IMR-90 (cell line): ENCODE measurements around the gene CYP27C1. TPM values are rescaled to one million over a fixed set of nuclear protein-coding genes. Genes with fewer than 3 reads are reported as not detected.

ENCODE experiments used
- ATAC-seq: fragments of 200-7000 bp; cut with Tn5 transposase; 2 replicates; pipeline ENCODE4 v1.9.1; 2020; ENCODE audit warnings: low read depth, mild to moderate bottlenecking, moderate library complexity
- BruUV-seq: library from RNA; stranded (reverse); fragments of 400-500 nt; replicated peaks from 2 replicates; lab custom pipeline; 2021; lab: Mats Ljungman, UMichigan
- CTCF ChIA-PET: fragments of 300-600 bp; formaldehyde crosslinking; extraction: SDS; loops from one replicate; lab custom pipeline; 2021; ENCODE audit warnings: antibody characterized with exemption; lab: Yijun Ruan, JAX
- POLR2A ChIA-PET: fragments of 300-600 bp; sonication (Branson Sonifier 250); formaldehyde crosslinking; loops from one replicate; lab custom pipeline; 2022; ENCODE audit warnings: antibody characterized with exemption; ENCODE audit not compliant: unreplicated experiment; lab: Charles Lee
- DNase-seq: peaks from one replicate; pipeline ENCODE4 v3.0.0; 2013
- H2AFZ ChIP-seq: replicated peaks from 2 replicates; pipeline ENCODE3; 2013; ENCODE audit warnings: low read length, mild to moderate bottlenecking; ENCODE audit not compliant: poor library complexity
- H2AK5ac ChIP-seq: 2 replicates; pipeline ENCODE4 v1.6.1; 2013; ENCODE audit warnings: low read depth, low read length, inconsistent platforms
- H2AK9ac ChIP-seq: replicated peaks from 2 replicates; pipeline ENCODE3; 2013; ENCODE audit warnings: mild to moderate bottlenecking, low read depth, low read length, moderate library complexity; ENCODE audit not compliant: poor library complexity
- H2BK120ac ChIP-seq: 2 replicates; pipeline ENCODE4 v1.6.1; 2013; ENCODE audit warnings: low read depth, low read length, inconsistent platforms
- H2BK15ac ChIP-seq: 3 replicates; pipeline ENCODE4 v1.6.1; 2013; ENCODE audit warnings: low read depth, low read length, inconsistent platforms
- H2BK20ac ChIP-seq: 2 replicates; pipeline ENCODE4 v1.6.1; 2013; ENCODE audit warnings: low read depth, mild to moderate bottlenecking, inconsistent platforms, low read length, moderate library complexity
- H2BK5ac ChIP-seq: 2 replicates; pipeline ENCODE4 v1.6.1; 2013; ENCODE audit warnings: mild to moderate bottlenecking, low read depth, low read length, inconsistent platforms; ENCODE audit not compliant: poor library complexity, severe bottlenecking
- H3K14ac ChIP-seq: replicated peaks from 2 replicates; pipeline ENCODE4 v1.6.1; 2013; ENCODE audit warnings: low read depth, low read length, inconsistent platforms
- H3K18ac ChIP-seq: 2 replicates; pipeline ENCODE4 v1.6.1; 2013; ENCODE audit warnings: low read depth, low read length, control low read depth
- H3K23ac ChIP-seq: 2 replicates; pipeline ENCODE4 v1.6.1; 2013; ENCODE audit warnings: low read depth, low read length, inconsistent platforms
- H3K27ac ChIP-seq: 2 replicates; pipeline ENCODE4 v1.5.1; 2013; ENCODE audit warnings: mild to moderate bottlenecking, control low read depth, low read length; ENCODE audit not compliant: insufficient read depth
- H3K27me3 ChIP-seq: 2 replicates; pipeline ENCODE4 v1.6.1; 2013; ENCODE audit warnings: low read length; ENCODE audit not compliant: control insufficient read depth, insufficient read depth
- H3K36me3 ChIP-seq: 2 replicates; pipeline ENCODE4 v1.6.1; 2013; ENCODE audit warnings: low read length, mixed read lengths; ENCODE audit not compliant: control insufficient read depth, insufficient read depth
- H3K4ac ChIP-seq: 2 replicates; pipeline ENCODE4 v1.6.1; 2013; ENCODE audit warnings: low read depth, low read length, inconsistent platforms
- H3K4me1 ChIP-seq: 2 replicates; pipeline ENCODE4 v1.6.1; 2013; ENCODE audit warnings: low read length, mixed read lengths; ENCODE audit not compliant: control insufficient read depth, insufficient read depth
- H3K4me2 ChIP-seq: 2 replicates; pipeline ENCODE4 v1.6.1; 2013; ENCODE audit warnings: low read depth, mild to moderate bottlenecking, control low read depth, low read length, moderate library complexity
- H3K4me3 ChIP-seq: 2 replicates; pipeline ENCODE4 v1.5.1; 2013; ENCODE audit warnings: low read depth, mild to moderate bottlenecking, control low read depth, low read length, moderate library complexity; ENCODE audit not compliant: insufficient read depth
- H3K56ac ChIP-seq: 2 replicates; pipeline ENCODE4 v1.6.1; 2013; ENCODE audit warnings: low read length, inconsistent platforms; ENCODE audit not compliant: insufficient read depth; ENCODE audit errors: extremely low read depth
- H3K79me1 ChIP-seq, 2 experiments: 2 replicates each; pipeline ENCODE4 v1.6.1; 2013; ENCODE audit warnings: low read length in 2 of 2, inconsistent platforms in 1 of 2, low read depth in 1 of 2
- H3K9ac ChIP-seq: 2 replicates; pipeline ENCODE4 v1.6.1; 2013; ENCODE audit warnings: low read depth, low read length, control low read depth
- H3K9me1 ChIP-seq: 2 replicates; pipeline ENCODE4 v1.6.1; 2013; ENCODE audit warnings: low read length, inconsistent platforms; ENCODE audit not compliant: insufficient read depth
- H3K9me3 ChIP-seq: 2 replicates; pipeline ENCODE4 v1.6.1; 2013; ENCODE audit warnings: low read length; ENCODE audit not compliant: control insufficient read depth, insufficient read depth
- H4K20me1 ChIP-seq: 2 replicates; pipeline ENCODE4 v1.6.1; 2013; ENCODE audit warnings: low read length, inconsistent platforms; ENCODE audit not compliant: insufficient read depth
- H4K5ac ChIP-seq: 2 replicates; pipeline ENCODE4 v1.6.1; 2013; ENCODE audit warnings: mild to moderate bottlenecking, low read depth, low read length, control low read depth
- H4K8ac ChIP-seq, 2 experiments: 2 replicates each; pipeline ENCODE4 v1.6.1; 2013; ENCODE audit warnings: low read depth in 2 of 2, low read length in 2 of 2, control low read depth in 1 of 2, inconsistent platforms in 1 of 2
- H4K91ac ChIP-seq: 2 replicates; pipeline ENCODE4 v1.6.1; 2013; ENCODE audit warnings: low read depth, low read length, inconsistent platforms; ENCODE audit not compliant: insufficient read depth
- BHLHE40 ChIP-seq: fragments of 150-350 bp; IDR thresholded peaks from 2 replicates; pipeline ENCODE4 v1.6.1; 2016; ENCODE audit warnings: mild to moderate bottlenecking, low read depth, low read length
- CEBPB ChIP-seq: IDR thresholded peaks from 2 replicates; pipeline ENCODE4 v1.6.1; 2012; ENCODE audit warnings: low read depth, low read length, improper control_type of control experiment
- CHD1 ChIP-seq: IDR thresholded peaks from 2 replicates; pipeline ENCODE4 v1.6.1; 2012; ENCODE audit warnings: low read depth, low read length, improper control_type of control experiment
- CTCF ChIP-seq: conservative IDR thresholded peaks from 2 replicates; pipeline ENCODE4 v1.5.1; 2012; ENCODE audit warnings: mild to moderate bottlenecking, low read depth, low read length, improper control_type of control experiment
- FOS ChIP-seq: fragments of 150-350 bp; IDR thresholded peaks from 2 replicates; pipeline ENCODE4 v1.6.1; 2016; ENCODE audit warnings: low read depth, low read length
- MAFK ChIP-seq: IDR thresholded peaks from 2 replicates; pipeline ENCODE4 v1.6.1; 2012; ENCODE audit warnings: low read depth, low read length, improper control_type of control experiment
- MAZ ChIP-seq: IDR thresholded peaks from 2 replicates; pipeline ENCODE4 v1.6.1; 2012; ENCODE audit warnings: low read depth, mild to moderate bottlenecking, low read length, improper control_type of control experiment, moderate library complexity, borderline replicate concordance
- NFE2L2 ChIP-seq: fragments of 150-350 bp; IDR thresholded peaks from 2 replicates; pipeline ENCODE4 v1.6.1; 2016; ENCODE audit warnings: low read depth, mild to moderate bottlenecking, low read length
- POLR2A ChIP-seq: IDR thresholded peaks from 2 replicates; pipeline ENCODE4 v1.6.1; 2012; ENCODE audit warnings: mild to moderate bottlenecking, low read depth, low read length
- RCOR1 ChIP-seq: IDR thresholded peaks from 2 replicates; pipeline ENCODE4 v1.6.1; 2012; ENCODE audit warnings: mild to moderate bottlenecking, low read length, improper control_type of control experiment; ENCODE audit not compliant: insufficient replicate concordance
- RFX5 ChIP-seq: IDR thresholded peaks from 2 replicates; pipeline ENCODE4 v1.8.0; 2012; ENCODE audit warnings: low read depth, mild to moderate bottlenecking, low read length, moderate library complexity
- SMC3 ChIP-seq: fragments of 150-350 bp; IDR thresholded peaks from 2 replicates; pipeline ENCODE4 v1.6.1; 2016; ENCODE audit warnings: low read depth, mild to moderate bottlenecking, antibody characterized with exemption, low read length, moderate library complexity
- USF2 ChIP-seq: fragments of 150-350 bp; IDR thresholded peaks from 2 replicates; pipeline ENCODE4 v1.6.1; 2017; ENCODE audit warnings: mild to moderate bottlenecking, antibody characterized with exemption, low read length, low read depth
- WGBS, 2 experiments: methylation state at CpG; one replicate each; pipeline versions ENCODE4 v1.1.5 to v1.1.7; 2013; ENCODE audit warnings: missing lambda C conversion rate in 2 of 2; ENCODE audit not compliant: insufficient read length in 1 of 2; ENCODE audit errors: extremely low coverage in 2 of 2; 5-methylcytosine and 5-hydroxymethylcytosine counted together
- dilution Hi-C: fragments of 300-500 bp; cut with HindIII; formaldehyde crosslinking; loops from one replicate; pipeline ENCODE4 v1.14.3; 2018; ENCODE audit warnings: low sequenced_read_pairs; ENCODE audit not compliant: unreplicated experiment
- in situ Hi-C: fragments of 300-500 bp; cut with MboI; formaldehyde crosslinking; loops from 3 replicates; pipeline ENCODE4 v1.14.3; 2019; ENCODE audit warnings: low sequenced_read_pairs, inconsistent platforms, mixed read lengths
- intact Hi-C: fragments of 100-400 bp; cut with micrococcal nuclease; formaldehyde crosslinking; loops from 2 replicates; pipeline ENCODE4 v1.10.0; 2022
- polyA plus RNA-seq, 3 experiments: library from polyadenylated mRNA; depleted of rRNA; stranded (reverse); fragments of >200 nt; gene quantifications; 2 replicates each; pipeline ENCODE4 v1.2.3, GENCODE V29; 2012; ENCODE audit warnings: low replicate concordance in 1 of 3
- total RNA-seq: library from RNA; depleted of rRNA; stranded (reverse); fragments of >200 nt; gene quantifications from 2 replicates; pipeline ENCODE4 v1.2.3, GENCODE V29; 2012
- TF ChIP-seq, protein P1 (sequence below): fragments of 150-350 bp; IDR thresholded peaks from 2 replicates; pipeline ENCODE4 v1.6.1; 2016; ENCODE audit warnings: low read depth, mild to moderate bottlenecking, low read length, moderate library complexity, borderline replicate concordance

Gene CYP27C1
- total and polyA plus RNA-seq, 2 of the 4 experiments (the other 2 are of a cell fraction), result not detected

DNA sequence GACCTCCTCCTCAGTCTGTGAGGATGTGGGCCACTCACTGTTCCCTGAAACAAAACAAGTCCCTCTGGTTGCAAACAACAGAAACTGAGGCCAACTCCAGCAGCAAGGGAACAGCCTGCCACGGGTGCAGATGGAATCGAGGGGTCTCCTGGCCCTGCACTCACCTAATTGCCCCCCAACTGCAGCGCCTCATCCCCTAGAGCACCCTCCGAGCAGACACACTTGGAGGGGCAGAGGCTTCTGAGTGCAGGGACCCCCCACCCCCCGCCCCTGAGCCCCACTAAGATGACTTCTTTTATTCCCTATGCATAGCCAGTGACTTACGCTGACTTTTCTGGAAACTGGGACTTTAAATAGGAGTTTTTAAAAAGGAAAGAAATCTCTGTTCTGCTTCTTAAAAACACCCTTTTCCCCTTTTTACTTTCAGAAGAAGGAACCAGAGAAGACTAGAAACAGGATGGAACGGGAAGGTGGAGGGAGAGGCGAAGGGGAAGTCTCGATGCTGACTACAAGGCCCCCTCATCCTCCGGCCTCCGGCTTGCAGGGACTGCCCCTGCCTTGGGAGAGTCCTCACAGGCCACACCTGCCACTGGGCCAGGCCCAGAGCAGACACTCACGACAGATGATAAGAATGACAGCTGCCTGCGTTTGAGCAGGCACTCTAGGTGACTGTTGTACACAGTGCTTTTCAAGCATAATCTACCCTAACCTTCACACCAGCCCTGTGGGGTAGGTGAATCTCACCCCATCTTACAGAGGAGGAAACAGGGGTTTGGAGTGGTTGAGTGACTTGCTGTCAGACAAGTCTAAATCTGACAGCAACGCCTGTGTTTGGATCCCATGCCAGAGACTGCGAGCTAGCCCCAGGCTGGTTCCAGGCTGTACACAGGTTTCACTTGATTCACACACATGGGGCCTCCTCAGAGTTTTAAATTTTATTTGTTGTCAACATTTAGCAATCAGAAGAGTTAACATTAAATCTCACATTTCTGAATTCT is 85.0 kb downstream of the CYP27C1 start:
- Histone ChIP-seq H3K4me2 (no peak overlapping the region), H3K9me3 (no peaks in the 10 kb centered on the region), H3K56ac (no peak overlapping the region), H2BK120ac (no peak overlapping the region), H3K36me3 (no peaks in the 10 kb centered on the region), H3K18ac (no peak overlapping the region), H2AK9ac (peak overlapping the region; percentile 61), H3K4me3 (no peak overlapping the region), H2BK20ac (no peak overlapping the region), H3K27ac (no peak overlapping the region), H3K27me3 (peaks cover 11% of the 10 kb centered on the region), H4K8ac (no peak overlapping the region), H3K4ac (no peak overlapping the region), H4K91ac (no peak overlapping the region; the same call in 1 of the 2 replicates), H2AFZ (no peak overlapping the region), H3K14ac (no peak overlapping the region), H4K5ac (no peak overlapping the region), H3K9ac (no peak overlapping the region), H2BK5ac (no peak overlapping the region), H2AK5ac (no peak overlapping the region), H3K4me1 (no peaks in the 10 kb centered on the region), H2BK15ac (no peak overlapping the region), H3K23ac (no peak overlapping the region), H3K9me1 (no peaks in the 10 kb centered on the region), H3K79me1 (no peaks in the 10 kb centered on the region), H4K20me1 (no peaks in the 10 kb centered on the region)
- no TSS peak for BruUV-seq
- intact Hi-C loops, result no loop called here
- in situ Hi-C loops, result no loop called here
- ChIA-PET POLR2A (no interaction called here), CTCF (no interaction called here)
- DNase-seq (no peak), ATAC-seq (no peak)
- 80% methylated on average over 3 of the region's 15 CpGs; no CpG with 5 or more reads in 1 of the 2 experiments for WGBS, 2 experiments
- dilution Hi-C loops, result no loop called here
- TF ChIP-seq USF2, result no peak
- no peak for TF ChIP-seq MAZ
- TF ChIP-seq CTCF, result no peak
- TF ChIP-seq RFX5, result no peak
- TF ChIP-seq, protein P1, sequence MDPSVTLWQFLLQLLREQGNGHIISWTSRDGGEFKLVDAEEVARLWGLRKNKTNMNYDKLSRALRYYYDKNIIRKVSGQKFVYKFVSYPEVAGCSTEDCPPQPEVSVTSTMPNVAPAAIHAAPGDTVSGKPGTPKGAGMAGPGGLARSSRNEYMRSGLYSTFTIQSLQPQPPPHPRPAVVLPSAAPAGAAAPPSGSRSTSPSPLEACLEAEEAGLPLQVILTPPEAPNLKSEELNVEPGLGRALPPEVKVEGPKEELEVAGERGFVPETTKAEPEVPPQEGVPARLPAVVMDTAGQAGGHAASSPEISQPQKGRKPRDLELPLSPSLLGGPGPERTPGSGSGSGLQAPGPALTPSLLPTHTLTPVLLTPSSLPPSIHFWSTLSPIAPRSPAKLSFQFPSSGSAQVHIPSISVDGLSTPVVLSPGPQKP, result no peak
- TF ChIP-seq MAFK, result no peak
- no peak for TF ChIP-seq BHLHE40
- no peak for TF ChIP-seq SMC3
- no peak for TF ChIP-seq NFE2L2
- no peak for TF ChIP-seq POLR2A
- TF ChIP-seq FOS, result no peak
- no peak for TF ChIP-seq RCOR1
- TF ChIP-seq CHD1, result no peak
- no peak for TF ChIP-seq CEBPB
